GM11168 (cell line): ENCODE results near the gene SAMD4A.

Source experiments
- in situ Hi-C: fragments of 300-500 bp; cut with MboI; formaldehyde crosslinking; loops from one replicate; pipeline ENCODE4 v1.12.0; 2022; ENCODE audit warnings: low sequenced_read_pairs; ENCODE audit not compliant: unreplicated experiment

Gene SAMD4A

GRCh38 chr14:54829486-54830224 lies 262.7 kb downstream of the SAMD4A start:
- in situ Hi-C loops, result no loop called here

- in situ Hi-C loops, result no loop called here
Measured at GRCh38 chr14:54830650-54831049, 263.7 kb downstream of the SAMD4A start.

GRCh38 chr14:54834081-54834480 lies 267.2 kb downstream of the SAMD4A start:
- in situ Hi-C loops, result no loop called here

- in situ Hi-C loops, result no loop called here
Measured at GRCh38 chr14:54834727-54835126, 267.8 kb downstream of the SAMD4A start.

GRCh38 chr14:54836231-54836630 lies 269.3 kb downstream of the SAMD4A start:
- in situ Hi-C loops, result no loop called here

GRCh38 chr14:54837508-54838149 lies 270.7 kb downstream of the SAMD4A start:
- in situ Hi-C loops, result no loop called here

GRCh38 chr14:54838931-54839512 lies 272.1 kb downstream of the SAMD4A start:
- in situ Hi-C loops, result no loop called here

GRCh38 chr14:54839701-54840119 lies 272.8 kb downstream of the SAMD4A start:
- in situ Hi-C loops, result no loop called here

GRCh38 chr14:54840336-54840735 lies 273.4 kb downstream of the SAMD4A start:
- in situ Hi-C loops, result no loop called here

GRCh38 chr14:54840798-54841197 lies 273.9 kb downstream of the SAMD4A start:
- in situ Hi-C loops, result no loop called here
